ENCODE data around the gene GNL1. TPM values are rescaled to one million over a fixed set of nuclear protein-coding genes. Genes with fewer than 3 reads are reported as not detected.

Gene GNL1
- polyA plus RNA-seq, 1 of the 3 experiments (the other 2 are of a cell fraction), result 36.4 TPM

DNA sequence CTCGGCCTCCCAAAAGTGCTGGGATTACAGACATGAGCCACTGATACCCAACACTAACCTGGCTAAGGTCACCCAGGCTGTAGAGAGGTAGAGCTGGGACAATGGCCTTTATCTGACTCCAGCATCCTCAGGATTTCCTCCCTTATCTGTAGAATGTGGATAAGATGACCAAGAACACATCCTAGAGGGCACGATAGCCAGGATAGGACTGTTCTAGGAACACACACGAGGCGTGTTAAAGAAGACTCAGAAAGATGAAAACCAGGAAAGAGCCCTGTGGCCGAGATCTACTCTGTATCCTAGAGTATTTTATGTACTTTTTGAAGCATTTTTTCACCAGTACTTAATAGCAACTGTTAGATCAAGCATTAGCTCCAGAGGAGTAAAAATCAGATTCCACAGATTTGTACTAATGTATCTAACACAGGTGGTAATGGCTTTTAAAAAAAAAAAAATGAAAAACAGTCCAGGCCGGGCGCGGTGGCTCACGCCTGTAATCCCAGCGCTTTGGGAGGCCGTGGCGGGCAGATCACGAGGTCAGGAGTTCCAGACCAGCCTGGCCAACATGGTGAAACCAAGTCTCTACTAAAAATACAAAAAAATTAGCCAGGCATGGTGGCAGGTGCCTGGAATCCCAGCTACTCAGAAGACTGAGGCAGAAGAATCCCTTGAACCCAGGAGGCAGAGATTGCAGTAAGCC is 43.5 kb upstream of the GNL1 start:
- 92% methylated on average over 13 of the region's 13 CpGs for WGBS (ENCODE audit: low lambda C conversion rate)
- peaks cover 31 to 48% of the 10 kb centered on the region in 2 experiments for H3K36me3 ChIP-seq (replicated peaks in 1 of 2; ENCODE audit: control insufficient read depth in 1 of 2, insufficient read depth in 2 of 2, low read length in 1 of 2)

More for the DNA sequence above, 43.5 kb upstream of the GNL1 start:
- Histone ChIP-seq H3K4me2 (no peak overlapping the region), H4K20me1 (ENCODE audit: insufficient read depth) (no peaks in the 10 kb centered on the region), H3K9ac (no peak overlapping the region), H2AFZ (ENCODE audit: low read depth) (no peak overlapping the region), H3K4me3 (ENCODE audit: low read depth in 2 of 2, low read length in 1 of 2) (no peak overlapping the region), H3K27ac (ENCODE audit: low read depth in 2 of 2, low read length in 1 of 2) (0 out of 4 replicates have a peak overlapping the region, but pooled peaks of 1 of the 2 experiments have one; percentile 13), H3F3A (replicated peaks; ENCODE audit: insufficient read depth) (peaks cover 35% of the 10 kb centered on the region), H3K9me2 (no peaks in the 10 kb centered on the region), H3K27me3 (ENCODE audit: insufficient read depth) (no peaks in the 10 kb centered on the region), H3K4me1 (ENCODE audit: control insufficient read depth in 1 of 2, insufficient read depth in 2 of 2, low read depth in 1 of 2, low read length in 1 of 2) (no peaks in the 10 kb centered on the region), H3K9me3 (no peaks in the 10 kb centered on the region), H3K79me2 (ENCODE audit: insufficient read depth) (no peaks in the 10 kb centered on the region)
- ChIA-PET POLR2A (interaction anchor here (1.6 to 2.4 kb wide), 3 partner anchors 9 to 14 kb away, joined by 6 to 18 read pairs (median 12); no protein-coding TSS in a partner anchor), CTCF (interaction anchor here (1.4 to 9.9 kb wide), 3 partner anchors 10 to 56 kb away, joined by 5 to 118 read pairs (median 18); no protein-coding TSS in a partner anchor)
- DNase-seq, result no peak
- no peak for TF ChIP-seq RFX5 (IDR thresholded peaks at IDR 0.05; ENCODE audit: low read length)
- no peak for TF ChIP-seq RAD21 (IDR thresholded peaks at IDR 0.05; ENCODE audit: low read length)
- TF ChIP-seq, protein P1, sequence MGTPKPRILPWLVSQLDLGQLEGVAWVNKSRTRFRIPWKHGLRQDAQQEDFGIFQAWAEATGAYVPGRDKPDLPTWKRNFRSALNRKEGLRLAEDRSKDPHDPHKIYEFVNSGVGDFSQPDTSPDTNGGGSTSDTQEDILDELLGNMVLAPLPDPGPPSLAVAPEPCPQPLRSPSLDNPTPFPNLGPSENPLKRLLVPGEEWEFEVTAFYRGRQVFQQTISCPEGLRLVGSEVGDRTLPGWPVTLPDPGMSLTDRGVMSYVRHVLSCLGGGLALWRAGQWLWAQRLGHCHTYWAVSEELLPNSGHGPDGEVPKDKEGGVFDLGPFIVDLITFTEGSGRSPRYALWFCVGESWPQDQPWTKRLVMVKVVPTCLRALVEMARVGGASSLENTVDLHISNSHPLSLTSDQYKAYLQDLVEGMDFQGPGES (IDR thresholded peaks at IDR 0.05; ENCODE audit: low read depth, low read length), result no peak
- no peak for TF ChIP-seq FOXM1 (IDR thresholded peaks at IDR 0.05; ENCODE audit: low read depth)
- TF ChIP-seq EZH2phosphoT487 (IDR thresholded peaks at IDR 0.05; ENCODE audit: borderline replicate concordance, low read depth), result no peak
- TF ChIP-seq TEAD4 (IDR thresholded peaks at IDR 0.05; ENCODE audit: borderline replicate concordance, insufficient read depth), result no peak
- TF ChIP-seq SMC3 (IDR thresholded peaks at IDR 0.05; ENCODE audit: low read depth, low read length), result no peak
- TF ChIP-seq SIN3A (IDR thresholded peaks at IDR 0.05; ENCODE audit: borderline replicate concordance, low read depth, low read length), result no peak
- no peak for TF ChIP-seq RXRA (IDR thresholded peaks at IDR 0.05; ENCODE audit: borderline replicate concordance, low read depth)
- TF ChIP-seq, protein P2, sequence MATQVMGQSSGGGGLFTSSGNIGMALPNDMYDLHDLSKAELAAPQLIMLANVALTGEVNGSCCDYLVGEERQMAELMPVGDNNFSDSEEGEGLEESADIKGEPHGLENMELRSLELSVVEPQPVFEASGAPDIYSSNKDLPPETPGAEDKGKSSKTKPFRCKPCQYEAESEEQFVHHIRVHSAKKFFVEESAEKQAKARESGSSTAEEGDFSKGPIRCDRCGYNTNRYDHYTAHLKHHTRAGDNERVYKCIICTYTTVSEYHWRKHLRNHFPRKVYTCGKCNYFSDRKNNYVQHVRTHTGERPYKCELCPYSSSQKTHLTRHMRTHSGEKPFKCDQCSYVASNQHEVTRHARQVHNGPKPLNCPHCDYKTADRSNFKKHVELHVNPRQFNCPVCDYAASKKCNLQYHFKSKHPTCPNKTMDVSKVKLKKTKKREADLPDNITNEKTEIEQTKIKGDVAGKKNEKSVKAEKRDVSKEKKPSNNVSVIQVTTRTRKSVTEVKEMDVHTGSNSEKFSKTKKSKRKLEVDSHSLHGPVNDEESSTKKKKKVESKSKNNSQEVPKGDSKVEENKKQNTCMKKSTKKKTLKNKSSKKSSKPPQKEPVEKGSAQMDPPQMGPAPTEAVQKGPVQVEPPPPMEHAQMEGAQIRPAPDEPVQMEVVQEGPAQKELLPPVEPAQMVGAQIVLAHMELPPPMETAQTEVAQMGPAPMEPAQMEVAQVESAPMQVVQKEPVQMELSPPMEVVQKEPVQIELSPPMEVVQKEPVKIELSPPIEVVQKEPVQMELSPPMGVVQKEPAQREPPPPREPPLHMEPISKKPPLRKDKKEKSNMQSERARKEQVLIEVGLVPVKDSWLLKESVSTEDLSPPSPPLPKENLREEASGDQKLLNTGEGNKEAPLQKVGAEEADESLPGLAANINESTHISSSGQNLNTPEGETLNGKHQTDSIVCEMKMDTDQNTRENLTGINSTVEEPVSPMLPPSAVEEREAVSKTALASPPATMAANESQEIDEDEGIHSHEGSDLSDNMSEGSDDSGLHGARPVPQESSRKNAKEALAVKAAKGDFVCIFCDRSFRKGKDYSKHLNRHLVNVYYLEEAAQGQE (IDR thresholded peaks at IDR 0.05; ENCODE audit: low read depth, low read length), result no peak

Data from SK-N-SH (cell line).